GM06990 (cell line): Measurements from ENCODE around the gene SYNRG.

Experiments used
- DNase-seq: peaks from one replicate; pipeline ENCODE4 v3.0.0-alpha.2; 2011; ENCODE audit not compliant: insufficient read length; ENCODE audit errors: extremely low read depth
- H3K27me3 ChIP-seq: replicated peaks from 2 replicates; pipeline ENCODE4 v1.6.0; 2011; ENCODE audit warnings: low read length; ENCODE audit not compliant: control insufficient read depth, insufficient read depth
- H3K36me3 ChIP-seq: 2 replicates; pipeline ENCODE4 v1.5.1; 2011; ENCODE audit warnings: low read length; ENCODE audit not compliant: control insufficient read depth, insufficient read depth
- H3K4me3 ChIP-seq: replicated peaks from 2 replicates; pipeline ENCODE4 v1.5.1; 2011; ENCODE audit warnings: low read depth, mild to moderate bottlenecking, control low read depth, low read length
- CTCF ChIP-seq: IDR thresholded peaks from 2 replicates; pipeline ENCODE4 v1.5.1; 2011; ENCODE audit warnings: low read length, control low read depth, mild to moderate bottlenecking, inconsistent platforms; ENCODE audit not compliant: insufficient read depth, poor library complexity, severe bottlenecking

Gene SYNRG

GRCh38 chr17:37568350-37569053, 40.7 kb downstream of the SYNRG start:
- no peaks in the 10 kb centered on the region for H3K27me3 ChIP-seq
- peaks cover 5% of the 10 kb centered on the region for H3K36me3 ChIP-seq
- TF ChIP-seq CTCF, result no peak

GRCh38 chr17:37567538-37567937, 41.7 kb downstream of the SYNRG start:
- no peak for TF ChIP-seq CTCF
- peaks cover 5% of the 10 kb centered on the region for H3K36me3 ChIP-seq
- no peaks in the 10 kb centered on the region for H3K27me3 ChIP-seq
- DNase-seq, result no peak
- no peak overlapping the region for H3K4me3 ChIP-seq

More at GRCh38 chr17:37568350-37569053, 40.7 kb downstream of the SYNRG start:
- no peak for DNase-seq
- H3K4me3 ChIP-seq, result no peak overlapping the region

GRCh38 chr17:37567137-37567536, 42.1 kb downstream of the SYNRG start:
- Histone ChIP-seq H3K27me3 (no peaks in the 10 kb centered on the region), H3K36me3 (peaks cover 5% of the 10 kb centered on the region), H3K4me3 (no peak overlapping the region)
- TF ChIP-seq CTCF, result no peak
- no peak for DNase-seq

- no peaks in the 10 kb centered on the region for H3K27me3 ChIP-seq
- DNase-seq, result no peak
- no peak overlapping the region for H3K4me3 ChIP-seq
- TF ChIP-seq CTCF, result no peak
- H3K36me3 ChIP-seq, result peaks cover 4% of the 10 kb centered on the region
These were observed 45.0 kb downstream of the SYNRG start for GRCh38 chr17:37564252-37564651.

GRCh38 chr17:37562016-37562745, 47.0 kb downstream of the SYNRG start:
- no peak for DNase-seq
- Histone ChIP-seq H3K27me3 (no peaks in the 10 kb centered on the region), H3K36me3 (peaks cover 8% of the 10 kb centered on the region), H3K4me3 (no peak overlapping the region)
- TF ChIP-seq CTCF, result no peak
